GM18951 (cell line): ENCODE results near the gene CMYA5.
"Not testable (repeated sequence)": the region's sequence is repeated elsewhere in the genome, so short reads cannot be mapped to it uniquely, and the experiment has no call there.

ENCODE experiments used
- POLR2A ChIP-seq: IDR thresholded peaks from 4 replicates; pipeline ENCODE4 v1.6.1; 2011; ENCODE audit warnings: mild to moderate bottlenecking; ENCODE audit not compliant: insufficient read length, insufficient read depth; ENCODE audit errors: extremely low read depth
- in situ Hi-C: fragments of 300-500 bp; cut with MboI; formaldehyde crosslinking; loops from one replicate; pipeline ENCODE4 v1.12.0; 2022; ENCODE audit warnings: low sequenced_read_pairs, mixed read lengths, inconsistent platforms; ENCODE audit not compliant: unreplicated experiment

The CMYA5 gene

DNA sequence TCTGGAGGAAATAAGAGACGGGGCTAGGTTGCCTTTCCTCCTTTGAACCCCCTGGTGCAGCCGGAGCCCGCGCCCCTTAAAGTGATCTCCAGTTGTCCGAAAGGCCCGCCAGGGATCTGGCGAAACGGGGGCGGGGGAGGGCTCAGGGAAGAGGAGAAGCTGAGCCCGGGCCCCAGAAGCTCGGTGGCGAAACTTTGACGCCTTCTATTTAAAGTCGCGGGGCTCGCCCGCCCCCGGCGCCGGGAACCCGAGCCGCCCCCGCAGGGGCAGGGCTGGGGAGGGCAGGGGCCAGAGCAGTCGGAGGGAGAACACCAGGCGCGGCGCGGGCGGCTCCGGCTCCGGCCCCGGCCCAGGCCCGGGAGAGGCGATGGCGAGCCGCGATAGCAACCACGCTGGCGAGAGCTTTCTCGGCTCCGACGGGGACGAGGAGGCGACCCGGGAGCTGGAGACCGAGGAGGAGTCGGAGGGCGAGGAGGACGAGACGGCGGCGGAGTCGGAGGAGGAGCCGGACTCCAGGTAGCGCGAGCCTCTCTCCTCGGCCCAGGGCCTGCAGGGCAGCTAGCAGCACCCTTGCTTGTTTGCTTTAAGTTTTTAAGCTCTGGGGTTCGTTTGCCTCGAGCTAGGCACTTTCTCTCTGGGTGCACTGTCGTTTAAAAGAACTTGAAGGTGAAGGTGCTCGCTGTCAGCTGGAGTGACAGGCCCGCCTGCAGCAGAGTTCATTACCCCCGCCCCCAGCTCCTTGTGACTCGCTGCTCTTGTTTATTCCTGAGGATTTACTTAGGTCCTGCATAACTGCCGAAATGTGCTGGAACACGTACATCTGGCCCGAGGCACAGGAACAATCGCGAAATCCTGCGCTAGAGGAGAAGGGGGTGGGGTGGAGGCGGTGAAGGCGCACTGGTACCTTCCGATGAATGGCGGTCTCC lies at the start of gene CMYA5:
CMYA5 (plus strand) TSS at position 296 of the 926 bp plus-strand sequence; CDS start at position 368, 72 bp downstream.
- in situ Hi-C loops: no loop called here
- no peak for TF ChIP-seq POLR2A

DNA sequence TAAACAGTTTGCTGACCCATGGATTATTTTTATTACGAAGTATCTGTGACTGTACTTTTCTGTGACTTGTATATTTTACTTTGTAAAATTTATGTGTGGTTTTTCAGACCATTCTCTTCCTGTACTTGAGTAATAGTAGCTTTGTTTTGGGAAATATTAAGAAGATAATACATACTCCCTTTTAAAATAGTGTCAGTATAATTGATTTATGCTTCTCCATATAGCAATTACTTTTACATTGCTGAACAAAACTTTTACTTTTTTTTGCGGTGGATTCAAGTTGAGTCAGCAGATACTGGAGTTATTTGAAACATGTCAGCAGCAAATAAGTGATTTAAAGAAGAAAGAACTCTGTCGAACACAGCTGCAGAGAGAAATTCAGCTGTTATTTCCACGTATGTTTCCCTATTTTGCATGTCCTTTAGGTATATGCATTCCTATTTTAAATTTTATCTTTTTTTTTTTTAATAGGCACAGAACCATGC lies 49.0 kb upstream of the CMYA5 start:
- in situ Hi-C loops: no loop called here
- TF ChIP-seq POLR2A: no peak

DNA sequence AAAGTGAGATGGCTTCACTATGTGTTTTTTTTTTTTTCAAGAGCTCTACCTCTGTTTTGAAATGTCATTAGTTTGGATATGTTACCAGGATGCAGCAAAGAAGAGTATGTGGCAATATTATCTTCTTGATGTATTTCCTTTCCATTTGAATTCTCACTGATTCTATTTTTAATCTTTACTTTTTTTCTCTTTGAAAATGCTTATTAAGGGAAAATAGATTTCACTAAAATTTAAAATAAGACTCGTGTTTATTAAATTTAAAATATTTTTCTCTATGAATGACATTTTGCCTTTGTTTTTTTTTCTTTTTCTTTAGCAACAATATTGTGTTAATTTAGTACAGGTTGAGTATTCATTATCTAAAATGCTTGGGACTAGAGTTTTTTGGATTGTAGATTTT lies 48.2 kb upstream of the CMYA5 start:
- TF ChIP-seq POLR2A: no peak
- in situ Hi-C loops: no loop called here

DNA sequence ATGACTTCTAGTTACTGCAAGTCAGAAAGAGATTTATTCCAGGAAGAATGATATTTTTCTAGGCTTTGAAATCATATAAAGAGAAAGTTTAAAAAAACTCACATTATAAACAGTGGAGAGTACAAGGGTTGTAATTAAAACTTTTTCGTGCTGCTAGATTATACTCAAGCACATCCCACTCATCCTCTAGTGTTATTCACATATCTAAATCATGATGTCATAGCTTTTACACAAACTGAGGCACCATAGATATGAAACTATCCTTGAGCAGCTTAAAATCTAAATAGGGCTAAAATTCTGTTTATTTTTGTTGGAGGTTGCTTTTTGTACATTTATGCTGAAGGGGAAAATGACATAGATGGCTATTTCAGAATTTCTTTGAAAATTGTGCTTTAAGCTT lies 47.4 kb upstream of the CMYA5 start:
- TF ChIP-seq POLR2A: no peak
- in situ Hi-C loops: no loop called here

DNA sequence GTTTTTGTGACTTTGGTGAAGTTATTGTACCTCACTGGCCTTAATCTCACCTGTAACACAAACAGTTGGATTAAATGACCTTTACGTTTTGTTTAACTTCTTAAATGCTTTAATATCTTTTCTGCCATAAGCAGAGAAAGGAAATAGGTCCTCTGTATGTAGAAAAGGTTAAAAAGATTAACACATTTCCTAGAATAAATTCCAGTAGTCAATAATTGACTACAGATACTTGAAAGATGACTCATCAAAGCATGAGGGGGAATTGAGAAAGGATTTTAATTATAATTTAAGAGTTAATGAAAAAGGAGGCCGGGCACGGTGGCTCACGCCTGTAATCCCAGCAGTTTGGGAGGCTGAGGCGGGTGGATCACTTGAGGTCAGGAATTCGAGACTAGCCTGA lies 35.8 kb upstream of the CMYA5 start:
- in situ Hi-C loops: no loop called here
- TF ChIP-seq POLR2A: no peak

DNA sequence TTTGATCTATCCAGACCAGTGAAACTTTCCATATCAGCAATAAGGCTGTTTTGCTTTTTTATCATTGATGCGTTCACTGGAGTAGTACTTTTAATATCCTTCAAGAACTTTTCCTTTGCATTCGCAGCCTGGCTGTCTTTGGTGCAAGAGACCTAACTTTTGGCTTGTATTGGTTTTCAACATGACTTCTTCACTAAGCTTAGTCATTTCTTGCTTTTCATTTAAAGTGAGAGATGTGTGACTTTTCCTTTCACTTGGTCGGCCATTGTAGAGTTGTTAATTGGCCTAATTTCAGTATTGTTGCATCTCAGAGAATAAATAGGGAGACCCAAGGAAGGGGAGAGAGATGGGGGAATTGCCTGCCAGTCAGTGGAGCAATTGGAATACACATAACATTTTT lies 26.4 kb upstream of the CMYA5 start:
- in situ Hi-C loops: no loop called here
- TF ChIP-seq POLR2A: no peak

DNA sequence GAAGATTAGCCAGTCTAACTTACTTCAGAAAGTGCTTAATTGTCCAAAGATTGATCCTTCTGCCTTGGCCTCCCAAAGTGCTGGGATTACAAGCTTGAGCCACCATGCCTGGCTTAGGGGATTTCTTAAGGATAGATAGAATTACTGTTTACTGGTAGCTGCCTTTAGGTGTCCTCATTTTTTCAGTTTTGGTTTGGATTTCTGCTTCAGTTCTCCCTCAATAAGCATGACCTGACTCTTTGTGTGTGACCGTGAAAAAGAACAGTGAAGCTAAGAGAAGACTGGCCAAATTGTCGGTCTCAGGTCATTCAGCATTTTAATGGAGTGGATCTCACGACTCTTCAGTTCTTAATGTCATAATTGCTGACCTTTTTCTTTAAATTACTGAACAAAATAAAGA lies 22.9 kb upstream of the CMYA5 start:
- in situ Hi-C loops: no loop called here
- no peak for TF ChIP-seq POLR2A

- no peak for TF ChIP-seq POLR2A
- in situ Hi-C loops: no loop called here
Observed at GRCh38 chr5:79672392-79672791, 17.2 kb upstream of the CMYA5 start.

- in situ Hi-C loops: not testable (repeated sequence)
Observed at GRCh38 chr5:79676354-79676753, 13.3 kb upstream of the CMYA5 start.

- in situ Hi-C loops: not testable (repeated sequence)
Observed at GRCh38 chr5:79682102-79682501, 7.5 kb upstream of the CMYA5 start.

DNA sequence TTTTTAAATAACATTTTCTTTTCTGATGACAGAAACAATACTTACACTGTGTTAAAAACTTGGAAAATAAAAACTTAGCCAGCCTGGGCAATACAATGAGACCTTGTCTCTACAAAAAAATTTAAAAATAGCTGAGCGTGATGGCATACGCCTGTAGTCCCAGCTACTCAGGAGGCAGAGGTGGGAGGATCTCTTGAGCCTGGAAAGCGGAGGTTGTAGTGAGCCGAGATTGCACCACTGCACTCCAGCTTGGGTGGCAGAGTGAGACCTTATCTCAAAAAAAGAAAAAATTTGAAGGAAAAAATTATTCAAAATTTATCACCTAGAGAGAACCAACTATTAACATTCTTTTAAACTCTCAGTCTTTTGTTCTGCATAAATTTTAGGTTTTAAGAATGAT lies 4.9 kb upstream of the CMYA5 start:
- TF ChIP-seq POLR2A: no peak
- in situ Hi-C loops: no loop called here

DNA sequence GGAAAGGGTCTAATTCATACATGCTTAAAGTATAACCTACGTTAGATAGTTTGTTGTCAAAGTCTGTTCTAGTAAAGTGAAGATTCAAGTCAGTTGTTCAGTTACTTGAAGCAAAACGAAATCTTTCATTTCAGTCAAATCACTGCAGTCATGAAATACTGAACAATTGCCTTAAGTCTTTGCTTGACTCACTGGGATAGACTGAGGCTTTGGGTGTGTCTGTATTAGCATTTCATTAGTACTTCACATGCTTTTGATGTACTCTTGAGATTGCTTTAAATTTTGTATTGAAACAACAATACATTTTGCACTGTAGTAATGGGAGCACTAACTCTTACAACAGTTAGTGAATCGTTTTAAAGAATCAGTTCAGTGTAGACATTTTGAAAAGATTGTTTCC lies 4.0 kb upstream of the CMYA5 start:
- no peak for TF ChIP-seq POLR2A
- in situ Hi-C loops: no loop called here

GRCh38 chr5:79686799-79687198 lies 2.8 kb upstream of the CMYA5 start:
- no peak for TF ChIP-seq POLR2A
- in situ Hi-C loops: no loop called here

GRCh38 chr5:79687889-79688288 lies 1.7 kb upstream of the CMYA5 start:
- in situ Hi-C loops: no loop called here
- no peak for TF ChIP-seq POLR2A
